SK-N-SH treated with all-trans-retinoic acid at 6 μM for 48 hours (cell line): Measurements from ENCODE around the gene CTBS.
A peak's percentile ranks its signal among the peaks of the same experiment; 100 is the strongest.

ENCODE experiments used
- ATAC-seq: fragments of 200-7000 bp; cut with Tn5 transposase; 3 replicates; pipeline ENCODE4 v1.9.1; 2020; ENCODE audit warnings: mild to moderate bottlenecking, moderate library complexity
- ARNTL ChIP-seq: fragments of 450-650 bp; formaldehyde crosslinking; IDR thresholded peaks from 2 replicates; pipeline ENCODE4 v1.5.0; 2020; ENCODE audit warnings: low read depth, mild to moderate bottlenecking, moderate library complexity, borderline replicate concordance
- CSDC2 ChIP-seq: fragments of 250-450 bp; sonication (Bioruptor Pico); IDR thresholded peaks from 2 replicates; pipeline ENCODE4 v1.5.0; 2020; ENCODE audit warnings: mild to moderate bottlenecking, moderate library complexity
- ESRRG ChIP-seq: fragments of 250-450 bp; sonication (Bioruptor Pico); IDR thresholded peaks from 2 replicates; pipeline ENCODE4 v1.6.1; 2021; ENCODE audit warnings: mild to moderate bottlenecking
- GLIS3 ChIP-seq: fragments of 250-450 bp; sonication (Bioruptor Pico); IDR thresholded peaks from 2 replicates; pipeline ENCODE4 v1.5.0; 2020; ENCODE audit warnings: mild to moderate bottlenecking, moderate library complexity
- OSR1 ChIP-seq: fragments of 250-450 bp; sonication (Bioruptor Pico); IDR thresholded peaks from 2 replicates; pipeline ENCODE4 v1.8.0; 2022; ENCODE audit warnings: moderate library complexity, mild to moderate bottlenecking, inconsistent platforms
- PPARA ChIP-seq: fragments of 250-450 bp; sonication (Bioruptor Pico); IDR thresholded peaks from 2 replicates; pipeline ENCODE4 v1.5.0; 2020; ENCODE audit warnings: mild to moderate bottlenecking, borderline replicate concordance
- SNAI2 ChIP-seq: fragments of 250-450 bp; sonication (Bioruptor Pico); IDR thresholded peaks from 2 replicates; pipeline ENCODE4 v1.5.0; 2020; ENCODE audit warnings: mild to moderate bottlenecking, moderate library complexity
- TCF4 ChIP-seq: fragments of 250-450 bp; sonication (Bioruptor Pico); IDR thresholded peaks from 2 replicates; pipeline ENCODE4 v1.8.0; 2021; ENCODE audit warnings: mild to moderate bottlenecking, moderate library complexity, borderline replicate concordance
- TOX ChIP-seq: fragments of 250-450 bp; sonication (Bioruptor Pico); IDR thresholded peaks from 2 replicates; pipeline ENCODE4 v1.8.0; 2021; ENCODE audit warnings: mild to moderate bottlenecking, moderate library complexity, borderline replicate concordance
- ZFP3 ChIP-seq: fragments of 250-450 bp; sonication (Bioruptor Pico); IDR thresholded peaks from 2 replicates; pipeline ENCODE4 v1.5.0; 2020; ENCODE audit warnings: mild to moderate bottlenecking, moderate library complexity
- ZFP30 ChIP-seq: fragments of 450-650 bp; formaldehyde crosslinking; IDR thresholded peaks from 2 replicates; pipeline ENCODE4 v1.5.0; 2022; ENCODE audit warnings: mild to moderate bottlenecking, moderate library complexity
- ZNF565 ChIP-seq: fragments of 450-650 bp; formaldehyde crosslinking; conservative IDR thresholded peaks from 2 replicates; pipeline ENCODE4 v1.5.0; 2020; ENCODE audit warnings: low read depth, mild to moderate bottlenecking, moderate library complexity
- ZNF70 ChIP-seq: fragments of 450-650 bp; formaldehyde crosslinking; IDR thresholded peaks from 2 replicates; pipeline ENCODE4 v1.5.0; 2020; ENCODE audit warnings: mild to moderate bottlenecking, moderate library complexity
- ZNF8 ChIP-seq: fragments of 450-650 bp; formaldehyde crosslinking; IDR thresholded peaks from 2 replicates; pipeline ENCODE4 v1.5.0; 2020; ENCODE audit warnings: mild to moderate bottlenecking, moderate library complexity
- TF ChIP-seq, protein P1 (sequence below): fragments of 250-450 bp; sonication (Bioruptor Pico); IDR thresholded peaks from 2 replicates; pipeline ENCODE4 v1.5.0; 2020; ENCODE audit warnings: mild to moderate bottlenecking, moderate library complexity
- TF ChIP-seq, protein P2 (sequence below): fragments of 250-450 bp; sonication (Bioruptor Pico); IDR thresholded peaks from 2 replicates; pipeline ENCODE4 v1.8.0; 2021; ENCODE audit warnings: low read depth, mild to moderate bottlenecking, moderate library complexity, borderline replicate concordance
- TF ChIP-seq, protein P3 (sequence below): fragments of 250-450 bp; sonication (Bioruptor Pico); IDR thresholded peaks from 2 replicates; pipeline ENCODE4 v1.5.1; 2021; ENCODE audit warnings: mild to moderate bottlenecking, moderate library complexity
- TF ChIP-seq, protein P4 (sequence below): fragments of 250-450 bp; sonication (Bioruptor Pico); IDR thresholded peaks from 2 replicates; pipeline ENCODE4 v1.8.0; 2020; ENCODE audit warnings: mild to moderate bottlenecking, moderate library complexity, borderline replicate concordance

Gene CTBS, protein sequence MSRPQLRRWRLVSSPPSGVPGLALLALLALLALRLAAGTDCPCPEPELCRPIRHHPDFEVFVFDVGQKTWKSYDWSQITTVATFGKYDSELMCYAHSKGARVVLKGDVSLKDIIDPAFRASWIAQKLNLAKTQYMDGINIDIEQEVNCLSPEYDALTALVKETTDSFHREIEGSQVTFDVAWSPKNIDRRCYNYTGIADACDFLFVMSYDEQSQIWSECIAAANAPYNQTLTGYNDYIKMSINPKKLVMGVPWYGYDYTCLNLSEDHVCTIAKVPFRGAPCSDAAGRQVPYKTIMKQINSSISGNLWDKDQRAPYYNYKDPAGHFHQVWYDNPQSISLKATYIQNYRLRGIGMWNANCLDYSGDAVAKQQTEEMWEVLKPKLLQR

DNA sequence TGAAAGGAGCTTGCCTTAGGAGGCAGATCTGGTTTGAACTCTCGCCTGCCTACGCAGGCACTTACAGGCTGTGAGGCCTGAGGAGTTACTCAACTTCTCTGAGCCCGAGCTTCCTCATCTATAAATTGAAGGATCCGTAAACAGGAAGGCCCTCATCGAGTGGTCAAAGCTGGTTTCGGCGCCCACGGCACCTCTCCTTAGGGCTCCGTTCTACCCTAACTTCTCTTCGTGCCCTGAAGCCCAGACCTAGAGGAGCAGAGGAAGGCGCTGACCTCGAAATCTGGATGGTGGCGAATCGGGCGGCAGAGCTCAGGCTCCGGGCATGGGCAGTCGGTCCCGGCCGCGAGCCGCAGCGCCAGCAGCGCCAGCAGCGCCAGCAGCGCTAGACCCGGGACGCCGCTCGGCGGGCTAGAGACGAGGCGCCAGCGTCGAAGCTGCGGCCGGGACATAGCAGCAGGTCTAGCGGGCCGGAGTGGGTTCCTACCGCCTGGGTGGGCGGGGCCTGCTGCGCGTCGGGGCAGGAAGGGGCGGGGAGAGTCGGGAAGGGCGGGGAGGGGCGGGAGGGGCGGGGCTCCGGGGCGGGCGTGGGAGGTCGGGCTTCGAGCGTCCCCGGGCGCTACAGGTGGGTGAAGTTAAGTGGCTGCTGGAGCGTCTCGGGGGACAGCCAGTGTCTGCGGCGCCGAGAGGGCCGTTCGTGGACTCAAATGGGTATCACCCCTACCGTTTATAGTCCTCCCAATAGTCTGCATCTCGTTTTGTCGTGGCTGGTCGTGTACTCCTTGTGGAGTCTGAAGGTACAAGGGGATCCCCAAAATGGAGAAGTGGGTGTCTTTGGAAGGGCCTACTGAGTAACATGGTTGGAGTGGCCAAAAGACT is at the start of gene CTBS:
TSS of gene CTBS (minus strand) at position 474 of the 876 bp plus-strand sequence. CDS start at position 449, 25 bp downstream.
- ATAC-seq: peak; percentile 96

DNA sequence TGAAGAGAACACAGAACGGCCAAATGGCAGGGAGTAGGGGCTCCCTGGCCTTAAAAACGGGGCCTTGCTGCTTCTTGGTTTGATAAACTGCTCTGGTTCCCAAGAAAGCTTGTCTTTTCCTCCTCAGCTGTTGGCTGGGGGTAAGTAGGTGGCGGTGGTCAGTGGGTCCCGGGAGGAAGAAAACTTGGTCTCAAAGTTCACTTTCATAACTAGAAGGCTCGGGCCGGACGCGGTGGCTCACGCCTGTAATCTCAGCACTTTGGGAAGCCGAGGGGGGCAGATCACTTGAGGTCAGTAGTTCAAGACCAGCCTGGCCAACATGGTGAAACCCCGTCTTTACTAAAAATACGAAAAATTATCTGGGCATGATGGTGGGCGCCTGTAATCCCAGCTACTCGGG is 47.3 kb upstream of the CTBS start:
- ATAC-seq: no peak
- no peak for TF ChIP-seq ZFP3 (CRISPR knock-in tag)
- TF ChIP-seq, protein P1, sequence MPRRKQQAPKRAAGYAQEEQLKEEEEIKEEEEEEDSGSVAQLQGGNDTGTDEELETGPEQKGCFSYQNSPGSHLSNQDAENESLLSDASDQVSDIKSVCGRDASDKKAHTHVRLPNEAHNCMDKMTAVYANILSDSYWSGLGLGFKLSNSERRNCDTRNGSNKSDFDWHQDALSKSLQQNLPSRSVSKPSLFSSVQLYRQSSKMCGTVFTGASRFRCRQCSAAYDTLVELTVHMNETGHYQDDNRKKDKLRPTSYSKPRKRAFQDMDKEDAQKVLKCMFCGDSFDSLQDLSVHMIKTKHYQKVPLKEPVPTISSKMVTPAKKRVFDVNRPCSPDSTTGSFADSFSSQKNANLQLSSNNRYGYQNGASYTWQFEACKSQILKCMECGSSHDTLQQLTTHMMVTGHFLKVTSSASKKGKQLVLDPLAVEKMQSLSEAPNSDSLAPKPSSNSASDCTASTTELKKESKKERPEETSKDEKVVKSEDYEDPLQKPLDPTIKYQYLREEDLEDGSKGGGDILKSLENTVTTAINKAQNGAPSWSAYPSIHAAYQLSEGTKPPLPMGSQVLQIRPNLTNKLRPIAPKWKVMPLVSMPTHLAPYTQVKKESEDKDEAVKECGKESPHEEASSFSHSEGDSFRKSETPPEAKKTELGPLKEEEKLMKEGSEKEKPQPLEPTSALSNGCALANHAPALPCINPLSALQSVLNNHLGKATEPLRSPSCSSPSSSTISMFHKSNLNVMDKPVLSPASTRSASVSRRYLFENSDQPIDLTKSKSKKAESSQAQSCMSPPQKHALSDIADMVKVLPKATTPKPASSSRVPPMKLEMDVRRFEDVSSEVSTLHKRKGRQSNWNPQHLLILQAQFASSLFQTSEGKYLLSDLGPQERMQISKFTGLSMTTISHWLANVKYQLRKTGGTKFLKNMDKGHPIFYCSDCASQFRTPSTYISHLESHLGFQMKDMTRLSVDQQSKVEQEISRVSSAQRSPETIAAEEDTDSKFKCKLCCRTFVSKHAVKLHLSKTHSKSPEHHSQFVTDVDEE (CRISPR knock-in tag): no peak
- TF ChIP-seq OSR1 (CRISPR knock-in tag): no peak
- TF ChIP-seq, protein P2, sequence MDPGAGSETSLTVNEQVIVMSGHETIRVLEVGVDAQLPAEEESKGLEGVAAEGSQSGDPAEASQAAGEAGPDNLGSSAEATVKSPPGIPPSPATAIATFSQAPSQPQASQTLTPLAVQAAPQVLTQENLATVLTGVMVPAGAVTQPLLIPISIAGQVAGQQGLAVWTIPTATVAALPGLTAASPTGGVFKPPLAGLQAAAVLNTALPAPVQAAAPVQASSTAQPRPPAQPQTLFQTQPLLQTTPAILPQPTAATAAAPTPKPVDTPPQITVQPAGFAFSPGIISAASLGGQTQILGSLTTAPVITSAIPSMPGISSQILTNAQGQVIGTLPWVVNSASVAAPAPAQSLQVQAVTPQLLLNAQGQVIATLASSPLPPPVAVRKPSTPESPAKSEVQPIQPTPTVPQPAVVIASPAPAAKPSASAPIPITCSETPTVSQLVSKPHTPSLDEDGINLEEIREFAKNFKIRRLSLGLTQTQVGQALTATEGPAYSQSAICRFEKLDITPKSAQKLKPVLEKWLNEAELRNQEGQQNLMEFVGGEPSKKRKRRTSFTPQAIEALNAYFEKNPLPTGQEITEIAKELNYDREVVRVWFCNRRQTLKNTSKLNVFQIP: no peak
- no peak for TF ChIP-seq ZNF8 (CRISPR knock-in tag)
- no peak for TF ChIP-seq ESRRG (CRISPR knock-in tag)
- no peak for TF ChIP-seq CSDC2 (CRISPR knock-in tag)
- no peak for TF ChIP-seq ZNF565
- TF ChIP-seq, protein P3, sequence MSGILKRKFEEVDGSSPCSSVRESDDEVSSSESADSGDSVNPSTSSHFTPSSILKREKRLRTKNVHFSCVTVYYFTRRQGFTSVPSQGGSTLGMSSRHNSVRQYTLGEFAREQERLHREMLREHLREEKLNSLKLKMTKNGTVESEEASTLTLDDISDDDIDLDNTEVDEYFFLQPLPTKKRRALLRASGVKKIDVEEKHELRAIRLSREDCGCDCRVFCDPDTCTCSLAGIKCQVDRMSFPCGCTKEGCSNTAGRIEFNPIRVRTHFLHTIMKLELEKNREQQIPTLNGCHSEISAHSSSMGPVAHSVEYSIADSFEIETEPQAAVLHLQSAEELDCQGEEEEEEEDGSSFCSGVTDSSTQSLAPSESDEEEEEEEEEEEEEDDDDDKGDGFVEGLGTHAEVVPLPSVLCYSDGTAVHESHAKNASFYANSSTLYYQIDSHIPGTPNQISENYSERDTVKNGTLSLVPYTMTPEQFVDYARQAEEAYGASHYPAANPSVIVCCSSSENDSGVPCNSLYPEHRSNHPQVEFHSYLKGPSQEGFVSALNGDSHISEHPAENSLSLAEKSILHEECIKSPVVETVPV (CRISPR knock-in tag): no peak

More for the DNA sequence above, at the start of gene CTBS:
- TF ChIP-seq ZFP3 (CRISPR knock-in tag) (peak; percentile 89), TCF4 (no peak)
- TF ChIP-seq, all 23 proteins: peak for 1

DNA sequence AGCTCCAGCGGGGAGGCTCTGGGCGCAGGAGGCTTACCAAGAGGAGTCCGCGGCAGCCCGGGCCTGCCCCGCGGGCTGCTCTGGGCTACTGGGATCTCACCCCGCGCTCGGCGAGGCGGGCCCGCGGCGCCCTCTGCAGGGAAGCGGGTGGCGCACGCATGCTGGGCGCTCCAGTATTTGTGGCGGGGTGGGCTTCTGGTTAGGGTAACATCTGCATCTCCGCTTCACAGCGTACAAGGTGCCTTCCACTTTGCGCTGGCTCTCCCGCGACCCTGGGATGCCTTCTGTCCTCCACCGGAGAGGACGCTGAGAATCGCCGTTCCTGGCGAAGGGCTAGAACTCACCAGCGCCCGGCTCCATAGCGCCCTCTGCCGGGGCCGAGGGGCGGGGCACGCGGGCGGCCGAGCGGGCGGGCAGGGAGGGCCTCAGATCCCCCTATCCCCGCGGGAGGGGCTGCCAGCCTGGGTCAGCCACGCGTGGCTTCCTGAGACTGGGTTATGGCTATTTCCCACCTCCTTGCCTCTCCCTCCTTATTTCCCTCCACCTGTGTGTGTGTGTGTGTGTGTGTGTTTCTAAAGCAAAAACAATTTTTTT is 46.6 kb upstream of the CTBS start:
- ATAC-seq: peak; percentile 93
- TF ChIP-seq ZNF70 (CRISPR knock-in tag) (no peak), ZFP3 (CRISPR knock-in tag) (0 out of 2 replicates have a peak, but pooled peaks have one; percentile 45), ZFP30 (CRISPR knock-in tag) (no peak), PPARA (no peak), GLIS3 (CRISPR knock-in tag) (no peak), TOX (CRISPR knock-in tag) (no peak), ZNF8 (CRISPR knock-in tag) (no peak), TCF4 (no peak; the same call in 1 of the 2 replicates), ARNTL (no peak), OSR1 (CRISPR knock-in tag) (no peak), ESRRG (CRISPR knock-in tag) (no peak), ZNF565 (no peak), CSDC2 (CRISPR knock-in tag) (0 out of 2 replicates have a peak, but pooled peaks have one; percentile 54), SNAI2 (CRISPR knock-in tag) (no peak)
- TF ChIP-seq, protein P1 (CRISPR knock-in tag): no peak
- TF ChIP-seq, protein P3 (CRISPR knock-in tag): no peak
- TF ChIP-seq, protein P4, sequence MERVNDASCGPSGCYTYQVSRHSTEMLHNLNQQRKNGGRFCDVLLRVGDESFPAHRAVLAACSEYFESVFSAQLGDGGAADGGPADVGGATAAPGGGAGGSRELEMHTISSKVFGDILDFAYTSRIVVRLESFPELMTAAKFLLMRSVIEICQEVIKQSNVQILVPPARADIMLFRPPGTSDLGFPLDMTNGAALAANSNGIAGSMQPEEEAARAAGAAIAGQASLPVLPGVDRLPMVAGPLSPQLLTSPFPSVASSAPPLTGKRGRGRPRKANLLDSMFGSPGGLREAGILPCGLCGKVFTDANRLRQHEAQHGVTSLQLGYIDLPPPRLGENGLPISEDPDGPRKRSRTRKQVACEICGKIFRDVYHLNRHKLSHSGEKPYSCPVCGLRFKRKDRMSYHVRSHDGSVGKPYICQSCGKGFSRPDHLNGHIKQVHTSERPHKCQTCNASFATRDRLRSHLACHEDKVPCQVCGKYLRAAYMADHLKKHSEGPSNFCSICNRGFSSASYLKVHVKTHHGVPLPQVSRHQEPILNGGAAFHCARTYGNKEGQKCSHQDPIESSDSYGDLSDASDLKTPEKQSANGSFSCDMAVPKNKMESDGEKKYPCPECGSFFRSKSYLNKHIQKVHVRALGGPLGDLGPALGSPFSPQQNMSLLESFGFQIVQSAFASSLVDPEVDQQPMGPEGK: peak; percentile 83; the same call in 1 of the 2 replicates
- TF ChIP-seq, all 23 proteins: peak for 3
